ENCODE results near the gene KHDC4.
"Not testable (repeated sequence)": the region's sequence is repeated elsewhere in the genome, so short reads cannot be mapped to it uniquely, and the experiment has no call there.

Gene KHDC4

GRCh38 chr1:155931332-155932038, 2.7 kb downstream of the KHDC4 start:
- Histone ChIP-seq H3K27ac (peak overlapping the region in 1 of 2 donors; percentile 18), H3K27me3 (no peaks in the 10 kb centered on the region), H3K9me3 (no peaks in the 10 kb centered on the region), H3K4me1 (peaks cover 4 to 45% (median 36%) of the 10 kb centered on the region in 4 donors), H3K4me3 (peak overlapping the region in 1 of 2 donors; percentile 24), H3K36me3 (peaks cover 29 to 59% (median 52%) of the 10 kb centered on the region in 3 donors)
- DNase-seq = no peak
- no peak for TF ChIP-seq CTCF (IDR thresholded peaks at IDR 0.05)
- intact Hi-C loops (cut with DNase I; ENCODE audit: low total_unique reads) = no loop called here

GRCh38 chr1:155930725-155931124, 3.5 kb downstream of the KHDC4 start:
- Histone ChIP-seq H3K27ac (peak overlapping the region in 1 of 2 donors; percentile 18), H3K36me3 (peaks cover 37 to 67% (median 60%) of the 10 kb centered on the region in 3 donors), H3K4me1 (peaks cover 4 to 45% (median 36%) of the 10 kb centered on the region in 4 donors), H3K4me3 (peak overlapping the region in 1 of 2 donors; percentile 24)
- H3K9me3 ChIP-seq; intact Hi-C loops (cut with DNase I; ENCODE audit: low total_unique reads); DNase-seq; H3K27me3 ChIP-seq: not testable (repeated sequence)

- H3K27ac ChIP-seq = no peak overlapping the region
- H3K4me1 ChIP-seq = peaks cover 4 to 40% (median 33%) of the 10 kb centered on the region in 4 donors
- no peak overlapping the region for H3K4me3 ChIP-seq
- intact Hi-C loops (cut with DNase I; ENCODE audit: low total_unique reads) = no loop called here
- H3K36me3 ChIP-seq = peaks cover 53 to 83% (median 76%) of the 10 kb centered on the region in 3 donors
- H3K9me3 ChIP-seq = no peaks in the 10 kb centered on the region
- no peak for TF ChIP-seq CTCF (IDR thresholded peaks at IDR 0.05)
- DNase-seq = no peak
- H3K27me3 ChIP-seq = no peaks in the 10 kb centered on the region
Measured at GRCh38 chr1:155929057-155929456, 5.2 kb downstream of the KHDC4 start.

- Histone ChIP-seq H3K27ac (no peak overlapping the region), H3K27me3 (no peaks in the 10 kb centered on the region), H3K4me3 (no peak overlapping the region), H3K4me1 (peaks cover 0 to 7% (median 2%) of the 10 kb centered on the region in 4 donors), H3K9me3 (no peaks in the 10 kb centered on the region), H3K36me3 (peaks cover 82 to 99% (median 97%) of the 10 kb centered on the region in 3 donors)
- intact Hi-C loops (cut with DNase I; ENCODE audit: low total_unique reads) = no loop called here
- DNase-seq = no peak
- no peak for TF ChIP-seq CTCF (IDR thresholded peaks at IDR 0.05)
Measured at GRCh38 chr1:155925506-155925905, 8.7 kb downstream of the KHDC4 start.

- no peaks in the 10 kb centered on the region for H3K4me1 ChIP-seq
Measured at GRCh38 chr1:155920717-155921116, 13.5 kb downstream of the KHDC4 start.

More at GRCh38 chr1:155920717-155921116, 13.5 kb downstream of the KHDC4 start:
- peaks cover 97 to 100% (median 99%) of the 10 kb centered on the region in 3 donors for H3K36me3 ChIP-seq
- no peak overlapping the region for H3K4me3 ChIP-seq
- H3K27ac ChIP-seq = no peak overlapping the region
- no peaks in the 10 kb centered on the region for H3K27me3 ChIP-seq
- no peak for DNase-seq
- H3K9me3 ChIP-seq = no peaks in the 10 kb centered on the region
- no peak for TF ChIP-seq CTCF (IDR thresholded peaks at IDR 0.05)
- intact Hi-C loops (cut with DNase I; ENCODE audit: low total_unique reads) = no loop called here
